Stimulated activated CD8-positive, alpha-beta memory T cell treated with anti-CD3 and anti-CD28 coated beads, Interleukin-12 subunit alpha, Interleukin-12 subunit beta, amount 100 ng/mL, for 24 hours (primary cell): ENCODE measurements around the gene DCTN2.
"Not testable (repeated sequence)": the region's sequence is repeated elsewhere in the genome, so short reads cannot be mapped to it uniquely, and the experiment has no call there.

Experiments
- DNase-seq: peaks from one replicate; pipeline ENCODE4 v3.0.0-alpha.2; 2020; ENCODE audit errors: extremely low read depth

The DCTN2 gene

DNA sequence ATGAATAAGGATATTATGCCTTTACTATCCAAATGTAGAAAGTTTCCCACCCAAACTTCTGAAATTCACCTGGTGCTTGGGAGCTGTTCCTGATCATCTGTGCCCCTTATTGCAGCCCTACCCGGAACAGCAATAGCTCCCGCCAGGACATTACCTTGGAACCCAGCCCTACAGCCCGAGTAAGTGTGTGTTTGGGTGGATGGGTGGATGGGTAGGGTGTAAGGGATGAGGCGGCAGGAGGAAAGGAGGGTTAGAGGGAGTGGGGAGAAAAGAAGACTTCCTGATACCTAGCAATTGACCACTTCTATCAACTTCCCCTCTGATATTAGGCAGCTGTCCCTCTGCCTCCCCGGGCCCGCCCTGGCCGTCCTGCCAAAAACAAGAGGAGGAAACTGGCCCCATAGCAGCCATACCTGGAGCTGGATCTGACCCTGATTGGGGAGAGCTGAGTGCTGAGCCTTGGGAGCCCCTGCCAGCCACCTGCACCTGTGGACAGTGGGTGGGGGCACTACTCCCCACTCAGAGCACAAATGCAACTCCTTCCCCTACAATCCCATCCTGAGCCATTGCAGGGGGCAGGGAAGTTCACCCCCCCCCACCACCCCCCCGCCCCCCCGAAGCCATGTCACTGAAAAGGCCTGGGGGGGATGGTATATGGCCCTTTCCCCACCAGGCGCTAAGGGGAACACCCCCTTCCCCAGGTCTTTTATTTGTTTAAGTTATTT is 18.0 kb downstream of the DCTN2 start:
- no peak for DNase-seq

DNA sequence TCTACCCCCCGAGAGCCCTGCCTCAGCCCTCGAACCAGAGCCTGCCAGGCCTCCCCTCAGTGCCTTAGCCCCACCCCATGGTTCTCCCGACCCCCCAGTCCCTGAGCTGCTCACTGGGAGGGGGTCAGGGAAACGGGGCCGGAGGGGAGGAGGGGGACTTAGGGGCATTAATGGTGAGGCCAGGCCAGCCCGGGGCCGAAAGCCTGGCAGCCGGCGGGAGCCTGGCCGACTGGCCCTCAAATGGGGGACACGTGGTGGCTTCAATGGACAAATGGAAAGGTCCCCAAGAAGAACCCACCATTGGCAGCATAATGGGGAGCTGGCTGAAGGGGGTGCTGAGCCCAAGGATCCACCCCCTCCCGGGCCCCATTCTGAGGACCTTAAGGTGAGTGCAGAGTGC is 18.8 kb downstream of the DCTN2 start:
- no peak for DNase-seq

DNA sequence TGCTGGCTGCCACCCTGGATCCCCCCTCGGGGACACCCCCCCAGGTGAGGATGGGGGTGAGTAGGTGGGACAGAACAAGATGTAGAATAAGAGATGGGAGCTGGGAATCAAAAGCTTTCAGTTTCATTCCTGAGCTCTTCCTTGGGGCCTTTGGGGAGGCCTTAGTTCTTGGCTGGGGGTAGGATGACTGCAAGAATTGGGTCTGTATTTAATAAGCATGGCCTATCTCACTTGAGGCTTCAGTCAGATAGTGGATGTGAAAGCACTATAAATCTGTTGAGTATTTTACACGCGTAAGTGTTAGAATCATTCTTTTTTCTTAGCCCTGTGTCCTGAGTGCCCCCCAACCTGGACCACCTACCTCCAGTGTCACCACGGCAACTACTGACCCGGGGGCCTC is 19.8 kb downstream of the DCTN2 start:
- no peak for DNase-seq

DNA sequence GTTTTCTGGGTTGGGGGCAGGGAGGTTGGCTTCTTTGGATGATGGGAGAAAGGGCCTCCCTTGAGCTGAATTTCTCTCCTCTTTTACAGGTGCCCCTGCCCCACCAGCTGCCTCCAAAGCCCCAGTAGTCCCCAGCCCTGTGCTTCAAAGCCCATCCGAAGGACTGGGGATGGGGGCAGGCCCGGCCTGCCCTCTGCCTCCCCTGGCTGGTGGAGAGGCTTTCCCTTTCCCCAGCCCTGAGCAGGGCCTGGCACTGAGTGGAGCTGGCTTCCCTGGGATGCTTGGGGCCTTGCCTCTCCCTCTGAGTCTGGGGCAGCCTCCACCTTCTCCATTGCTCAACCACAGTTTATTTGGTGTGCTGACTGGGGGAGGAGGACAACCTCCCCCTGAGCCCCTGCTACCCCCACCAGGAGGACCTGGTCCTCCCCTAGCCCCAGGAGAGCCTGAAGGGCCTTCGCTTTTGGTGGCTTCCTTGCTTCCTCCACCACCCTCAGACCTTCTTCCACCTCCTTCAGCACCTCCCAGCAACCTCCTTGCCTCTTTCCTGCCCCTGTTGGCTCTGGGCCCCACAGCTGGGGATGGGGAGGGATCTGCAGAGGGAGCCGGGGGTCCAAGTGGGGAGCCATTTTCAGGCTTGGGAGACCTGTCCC is 20.4 kb downstream of the DCTN2 start:
- no peak for DNase-seq

DNA sequence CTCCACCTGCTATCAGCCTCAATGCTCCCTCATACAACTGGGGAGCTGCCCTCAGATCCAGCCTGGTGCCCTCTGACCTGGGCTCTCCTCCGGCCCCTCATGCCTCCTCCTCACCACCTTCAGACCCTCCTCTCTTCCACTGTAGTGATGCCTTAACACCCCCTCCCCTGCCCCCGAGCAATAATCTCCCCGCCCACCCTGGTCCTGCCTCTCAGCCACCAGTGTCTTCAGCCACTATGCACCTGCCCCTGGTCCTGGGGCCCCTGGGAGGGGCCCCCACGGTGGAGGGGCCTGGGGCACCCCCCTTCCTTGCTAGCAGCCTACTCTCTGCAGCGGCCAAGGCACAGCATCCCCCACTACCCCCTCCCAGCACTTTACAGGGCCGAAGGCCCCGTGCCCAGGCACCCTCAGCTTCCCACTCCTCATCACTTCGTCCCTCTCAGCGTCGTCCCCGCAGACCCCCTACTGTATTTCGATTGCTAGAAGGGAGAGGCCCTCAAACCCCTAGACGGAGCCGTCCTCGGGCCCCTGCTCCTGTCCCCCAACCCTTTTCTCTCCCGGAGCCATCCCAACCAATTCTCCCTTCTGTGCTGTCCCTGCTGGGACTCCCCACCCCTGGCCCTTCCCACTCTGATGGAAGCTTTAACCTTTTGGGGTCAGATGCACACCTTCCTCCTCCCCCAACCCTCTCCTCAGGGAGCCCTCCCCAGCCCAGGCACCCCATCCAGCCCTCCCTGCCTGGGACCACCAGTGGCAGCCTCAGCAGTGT is 21.2 kb downstream of the DCTN2 start:
- no peak for DNase-seq

DNA sequence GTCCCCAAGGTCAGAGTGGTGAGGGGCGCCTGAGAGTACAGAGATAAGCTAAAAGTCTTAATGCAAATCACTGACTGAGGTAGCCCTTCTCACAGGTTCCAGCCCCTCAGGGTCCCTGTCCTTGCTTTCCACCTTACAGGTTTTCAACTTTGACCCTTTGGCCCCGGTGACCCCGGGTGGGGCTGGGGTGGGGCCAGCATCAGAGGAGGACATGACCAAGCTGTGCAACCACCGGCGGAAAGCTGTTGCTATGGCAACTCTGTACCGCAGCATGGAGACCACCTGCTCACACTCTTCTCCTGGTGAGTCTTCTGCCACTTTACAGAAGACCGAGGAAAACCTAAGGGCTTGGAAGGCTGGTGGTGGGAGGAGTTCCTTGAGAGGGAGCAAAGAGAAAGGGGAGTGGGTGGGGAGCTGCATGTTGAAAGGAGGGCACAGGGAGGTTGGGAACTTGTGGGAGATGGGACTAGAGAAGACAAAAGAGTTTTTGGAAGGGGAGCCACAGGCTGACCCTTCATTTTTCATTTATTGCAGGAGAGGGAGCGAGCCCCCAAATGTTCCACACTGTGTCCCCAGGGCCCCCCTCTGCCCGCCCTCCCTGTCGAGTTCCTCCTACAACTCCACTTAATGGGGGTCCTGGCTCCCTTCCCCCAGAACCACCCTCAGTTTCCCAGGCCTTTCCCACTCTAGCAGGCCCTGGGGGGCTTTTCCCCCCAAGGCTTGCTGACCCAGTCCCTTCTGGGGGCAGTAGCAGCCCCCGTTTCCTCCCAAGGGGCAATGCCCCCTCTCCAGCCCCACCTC is 22.0 kb downstream of the DCTN2 start:
- no peak for DNase-seq

DNA sequence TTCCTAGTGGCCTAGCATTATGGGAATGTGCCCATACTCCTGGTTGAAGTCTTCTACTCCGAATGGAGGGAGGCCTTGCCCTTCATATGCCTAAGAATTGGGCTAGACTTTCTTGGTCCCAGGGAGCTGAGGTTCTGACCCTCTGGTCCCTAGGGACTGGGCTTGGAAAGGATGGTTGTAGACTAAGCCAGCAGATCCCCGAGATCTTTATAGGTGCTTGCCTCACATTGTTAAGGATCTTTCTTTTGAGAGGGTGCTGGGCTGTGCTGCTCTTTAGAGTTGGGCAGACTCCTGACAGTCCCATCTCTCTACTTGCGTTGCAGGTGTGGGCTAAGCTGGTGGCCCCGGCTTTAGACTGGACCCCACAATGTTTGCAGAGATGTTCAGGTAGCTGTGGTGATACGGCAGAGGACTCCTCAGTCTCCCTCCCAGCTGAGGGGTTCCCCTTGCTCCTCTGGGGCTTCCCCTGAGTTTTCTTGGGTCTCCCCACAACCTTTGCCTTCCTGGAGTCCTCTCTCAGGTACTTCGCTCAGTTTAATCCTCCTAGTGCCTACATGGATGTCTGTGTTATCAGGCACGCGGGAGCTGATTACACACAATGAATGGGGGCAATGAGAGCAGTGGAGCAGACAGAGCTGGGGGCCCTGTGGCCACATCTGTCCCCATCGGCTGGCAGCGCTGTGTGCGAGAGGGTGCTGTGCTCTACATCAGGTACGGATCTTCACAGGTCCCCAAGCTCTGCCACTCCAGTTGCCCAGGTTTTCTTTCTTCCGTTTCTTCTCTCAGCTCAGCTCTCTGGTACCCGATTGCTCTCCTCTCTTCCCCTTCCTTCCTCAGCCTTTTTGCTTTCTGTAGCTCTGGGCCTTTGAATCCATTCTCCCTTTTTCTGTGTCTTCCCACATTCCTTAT is 23.0 kb downstream of the DCTN2 start:
- no peak for DNase-seq

DNA sequence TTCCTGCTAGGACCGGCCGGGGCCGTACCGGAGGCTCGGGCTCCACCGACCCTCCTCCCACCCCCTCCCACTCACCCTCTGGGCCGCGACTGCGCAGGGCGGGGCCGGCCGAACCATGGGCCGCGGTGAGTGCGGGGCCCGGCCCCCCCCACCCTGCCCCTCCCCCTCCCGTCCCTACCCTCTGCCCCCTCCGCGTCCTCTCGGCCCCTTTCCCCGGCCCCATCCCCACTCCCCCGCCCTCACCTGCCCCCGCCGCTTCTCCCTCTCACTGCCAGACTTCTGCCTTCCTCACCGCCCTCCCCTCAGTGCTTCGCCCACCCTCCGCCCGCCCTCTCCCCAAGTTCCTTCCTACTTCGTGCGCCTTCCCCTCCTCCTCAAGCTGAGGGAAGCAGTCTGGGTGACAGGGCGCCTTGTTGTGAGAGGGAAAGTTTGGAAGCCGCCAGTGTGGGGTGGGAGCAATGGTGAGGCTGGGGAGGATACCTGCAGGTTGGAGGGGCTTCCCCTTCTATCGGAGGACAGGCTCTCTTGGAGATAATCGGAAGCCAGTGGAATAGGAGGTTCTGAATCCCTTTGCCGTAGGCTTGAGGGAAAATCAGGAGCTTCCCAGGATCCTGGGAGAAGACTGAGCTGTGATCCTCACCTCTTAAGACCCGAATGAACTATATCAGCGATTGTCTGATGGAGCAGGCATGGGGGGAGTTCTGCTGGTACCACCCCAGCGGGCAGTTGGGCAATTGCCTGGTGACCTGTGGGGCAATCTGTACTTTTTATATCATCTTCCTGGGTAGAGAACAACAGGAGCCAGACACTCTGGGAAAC is 23.9 kb downstream of the DCTN2 start:
- DNase-seq = no peak

DNA sequence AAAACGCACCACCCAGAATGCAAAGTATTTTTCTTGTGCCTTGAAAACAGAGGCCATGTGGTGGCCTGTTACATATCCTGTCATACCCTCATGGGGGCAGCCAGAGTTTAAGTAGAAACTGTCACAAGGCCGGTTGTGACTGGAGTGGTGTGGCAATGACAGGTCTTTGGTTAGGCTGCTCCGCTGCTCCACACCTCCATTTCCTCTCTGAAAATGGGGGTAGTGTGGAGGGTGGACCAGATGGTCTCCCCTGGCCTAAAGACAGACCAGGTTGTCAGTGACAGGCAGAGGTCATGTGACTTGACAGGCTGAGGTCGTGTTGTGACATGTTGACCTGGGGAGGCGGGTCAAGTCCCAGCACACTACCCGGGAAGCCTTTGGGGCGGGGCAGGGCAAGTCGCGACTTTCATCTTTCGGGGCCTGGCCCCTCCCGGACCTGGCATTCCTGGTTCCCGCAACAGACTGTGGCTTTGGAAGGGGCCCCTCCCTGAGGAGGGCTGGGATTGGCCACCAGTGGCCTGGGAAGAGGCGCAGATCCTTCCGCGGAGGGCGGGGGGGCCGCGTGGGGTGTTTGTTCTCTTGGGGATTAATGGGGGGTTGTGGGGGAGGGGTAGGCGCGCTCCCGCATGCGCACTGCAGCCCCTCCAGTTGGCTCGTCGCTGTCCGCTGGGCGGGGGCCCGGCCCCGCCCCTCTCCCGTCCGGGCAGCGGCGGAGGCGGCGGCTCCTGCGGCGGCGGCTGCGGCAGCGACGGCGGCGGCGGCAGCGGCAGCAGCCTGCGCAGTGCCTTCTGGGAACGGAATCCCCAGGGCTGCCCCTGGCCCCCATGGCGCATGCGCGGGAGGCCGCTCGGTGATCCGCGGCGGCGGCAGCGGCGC is 24.7 kb downstream of the DCTN2 start, which contains the start of gene MBD6:
MBD6 (plus strand) TSS at position 814 of the 876 bp plus-strand sequence. CDS start 1,480 bp downstream, outside the sequence.
- DNase-seq = peak; percentile 75

DNA sequence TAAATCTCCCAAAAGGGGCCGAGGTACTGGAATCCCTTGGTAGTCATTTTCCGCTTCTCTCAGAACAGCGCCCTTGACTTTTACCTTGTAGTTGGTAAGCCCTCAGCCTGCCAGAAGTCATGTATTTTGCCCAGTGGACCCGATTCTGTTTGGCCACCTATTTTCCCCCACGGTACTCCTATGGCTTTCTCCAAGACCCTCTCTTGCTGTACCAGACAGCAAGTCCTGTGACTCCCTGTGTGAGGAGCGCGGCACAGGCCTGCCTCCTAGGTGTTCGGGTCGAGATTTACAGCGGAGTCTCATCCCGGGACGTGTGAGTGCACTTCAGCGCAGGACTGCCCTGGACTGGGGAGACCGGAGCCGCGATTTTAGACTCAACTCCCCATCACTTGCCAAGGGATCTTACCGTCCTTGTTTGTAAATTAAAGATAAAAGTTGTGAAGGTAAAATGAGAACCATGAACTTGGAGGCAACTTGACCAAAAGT is 25.4 kb downstream of the DCTN2 start:
- no peak for DNase-seq

DNA sequence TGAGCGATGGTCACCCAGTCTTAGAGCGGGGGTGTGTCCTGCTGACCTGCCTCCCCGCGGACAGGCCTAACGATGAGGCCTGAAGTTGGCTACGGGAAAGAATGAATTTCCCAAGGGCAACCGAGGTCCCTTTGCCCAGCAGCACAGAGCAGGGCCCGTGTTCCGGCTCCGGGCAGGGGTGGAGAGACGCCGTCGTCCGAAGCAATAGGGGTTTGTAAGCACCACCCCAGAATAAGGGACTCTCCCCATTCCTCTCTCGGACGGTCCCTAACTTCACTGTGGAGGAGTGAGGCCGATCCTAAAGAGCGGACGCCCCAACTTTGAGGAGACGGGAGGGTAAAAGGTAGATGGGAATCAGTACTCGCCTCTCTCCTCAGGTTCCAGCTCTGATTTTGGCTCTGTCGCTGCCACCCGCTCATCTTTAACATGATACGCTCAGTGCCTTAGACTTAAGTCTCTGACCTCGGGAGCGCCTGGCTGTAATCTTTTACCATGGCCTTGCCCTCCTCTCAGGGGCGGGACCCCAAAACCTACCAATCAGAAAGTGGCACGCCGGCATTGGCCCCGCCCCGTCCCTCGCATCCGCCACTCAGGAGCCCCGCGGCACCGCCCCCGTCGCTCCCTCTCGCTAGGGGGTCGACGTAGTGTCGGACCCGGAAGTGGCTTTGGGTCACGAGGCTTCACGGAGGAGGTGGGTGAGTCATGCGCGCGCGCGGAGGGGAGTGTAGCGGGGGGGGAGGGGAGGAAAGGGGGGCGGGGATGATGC is 26.8 kb downstream of the DCTN2 start, which contains the start of gene DDIT3:
DDIT3 (minus strand) TSS at position 462 of the 766 bp plus-strand sequence. CDS start 3,108 bp downstream, outside the sequence.
- DNase-seq = peak; percentile 100

DNA sequence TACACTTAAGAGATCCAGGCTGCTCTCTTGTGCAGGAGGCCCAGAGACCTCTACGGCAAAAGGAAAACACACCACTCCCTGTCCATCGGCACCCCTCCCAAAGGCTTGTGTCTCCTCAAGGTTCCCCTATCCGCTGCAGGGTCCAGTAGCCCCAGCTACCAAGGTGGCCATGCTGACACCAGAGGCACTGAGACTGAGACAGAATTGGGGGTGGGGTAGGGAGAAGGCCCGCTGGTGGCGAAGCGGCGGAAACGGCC is 27.3 kb downstream of the DCTN2 start:
- no peak for DNase-seq

DNA sequence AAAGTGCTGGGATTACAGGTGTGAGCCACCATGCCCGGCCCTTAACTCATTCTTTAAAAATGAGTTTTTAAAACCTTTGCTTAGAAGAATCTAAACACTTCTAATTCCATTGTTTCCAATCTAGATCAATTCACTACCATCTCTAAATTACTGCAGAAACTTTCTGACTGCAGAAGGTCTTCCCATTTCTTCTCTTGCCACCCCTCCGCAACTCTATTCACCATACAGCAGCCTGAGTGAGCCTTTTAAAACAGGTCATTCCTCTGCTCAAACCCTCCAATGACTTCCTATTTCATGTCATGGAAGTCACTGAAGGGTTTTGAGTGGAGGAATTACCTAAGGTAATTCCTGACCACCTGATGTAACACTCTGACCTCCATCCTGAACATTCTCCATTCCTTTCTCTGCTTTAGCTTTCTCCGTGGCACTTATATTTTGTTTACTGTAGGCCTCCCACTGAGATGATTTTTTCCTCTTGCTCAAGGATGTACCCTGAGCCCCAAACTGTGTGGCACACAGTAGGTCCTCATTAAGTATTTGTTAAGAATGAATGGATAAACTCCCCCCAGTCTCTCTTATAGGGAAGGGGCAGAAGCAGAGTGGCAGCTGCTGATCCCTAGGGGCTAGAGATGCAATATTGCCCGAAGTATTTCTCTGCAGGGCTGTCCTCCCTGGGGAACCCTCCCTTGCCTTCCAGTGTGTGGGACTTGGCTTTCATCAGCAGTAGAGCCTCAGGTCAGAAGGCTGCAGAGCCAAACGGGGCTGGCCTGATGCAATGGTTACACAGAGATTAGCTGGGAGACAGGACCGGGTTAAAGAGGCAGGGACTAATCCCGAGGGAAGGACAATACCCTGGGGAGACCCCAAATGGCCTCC is 27.8 kb downstream of the DCTN2 start:
- DNase-seq = no peak

DNA sequence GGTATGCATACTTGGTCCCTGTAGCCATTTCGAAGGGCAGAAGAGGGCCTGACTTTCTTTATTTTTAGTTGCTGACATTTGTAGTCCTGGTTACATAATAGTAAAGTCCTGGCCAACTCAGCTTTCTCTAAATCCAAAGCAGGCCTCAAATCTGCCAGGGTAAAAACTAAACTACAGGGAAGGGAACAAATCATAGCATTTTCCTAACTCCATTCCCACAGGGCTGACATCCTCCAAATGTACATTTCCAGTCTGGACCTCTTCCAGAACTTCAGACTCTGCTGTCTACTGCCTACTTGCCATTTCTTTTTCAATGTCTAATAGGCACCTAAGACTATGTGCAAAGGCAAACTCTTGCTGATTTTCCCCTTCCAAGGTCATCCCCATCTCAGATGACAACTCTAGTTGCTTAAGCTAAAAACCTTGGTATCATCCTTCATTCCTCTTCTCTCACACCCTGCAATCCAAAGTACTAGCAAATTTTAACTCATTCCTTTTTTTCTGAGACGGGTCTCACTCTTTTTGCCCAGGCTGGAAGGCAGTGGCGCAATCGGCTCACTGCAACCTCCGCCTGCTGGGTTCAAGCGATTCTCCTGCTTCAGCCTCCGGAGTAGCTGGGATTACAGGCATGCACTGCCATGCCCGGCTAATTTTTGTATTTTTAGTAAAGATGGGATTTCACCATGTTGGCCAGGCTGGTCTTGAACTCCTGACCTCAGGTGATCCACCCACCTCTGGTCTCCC is 28.6 kb downstream of the DCTN2 start:
- no peak for DNase-seq

DNA sequence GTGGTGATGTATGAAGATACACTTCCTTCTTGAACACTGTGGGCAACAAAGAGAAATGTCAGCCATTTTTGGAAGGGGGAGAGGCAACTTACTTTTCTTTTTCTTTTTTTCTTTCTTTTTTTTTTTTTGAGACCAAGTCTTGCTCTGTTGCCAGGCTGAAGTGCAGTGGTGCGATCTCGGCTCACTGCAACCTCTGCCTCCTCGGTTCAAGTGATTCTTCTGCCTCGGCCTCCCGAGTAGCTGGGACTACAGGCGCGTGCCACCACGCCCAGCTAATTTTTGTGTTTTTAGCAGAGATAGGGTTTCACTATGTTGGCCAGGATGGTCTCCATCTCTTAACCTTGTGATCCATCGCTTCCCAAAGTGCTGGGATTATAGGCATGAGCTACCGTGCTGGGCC is 29.3 kb downstream of the DCTN2 start:
- DNase-seq = not testable (repeated sequence)

DNA sequence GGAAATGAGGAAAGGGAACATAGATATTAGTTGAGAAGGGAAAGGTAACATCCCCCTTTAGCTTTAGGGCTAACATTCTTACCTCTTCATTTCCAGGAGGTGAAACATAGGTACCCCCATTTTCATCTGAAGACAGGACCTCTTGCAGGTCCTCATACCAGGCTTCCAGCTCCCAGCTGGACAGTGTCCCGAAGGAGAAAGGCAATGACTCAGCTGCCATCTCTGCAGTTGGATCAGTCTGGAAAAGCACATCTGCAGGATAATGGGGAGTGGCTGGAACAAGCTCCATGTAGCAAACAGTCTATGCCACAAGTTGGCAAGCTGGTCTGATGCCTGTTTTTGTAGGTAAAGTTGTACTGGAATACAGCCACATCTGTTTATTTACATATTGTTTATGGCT is 29.8 kb downstream of the DCTN2 start:
- DNase-seq = no peak
